HG03354 (cell line): Measurements from ENCODE around the gene EPM2AIP1.
"Not testable (repeated sequence)": the region's sequence is repeated elsewhere in the genome, so short reads cannot be mapped to it uniquely, and the experiment has no call there.

Experiments used
- ATAC-seq: cut with Tn5 transposase; IDR thresholded peaks from one replicate; pipeline ENCODE4 v1.9.1; 2021; ENCODE audit warnings: mild to moderate bottlenecking; ENCODE audit not compliant: unreplicated experiment, poor library complexity, severe bottlenecking

EPM2AIP1 gene

GRCh38 chr3:36993326-36994283 lies 674 bp upstream of the EPM2AIP1 start, which contains the start of gene MLH1:
MLH1 (plus strand) TSS chr3:36993518; CDS start chr3:36993548, 30 bp downstream.
- ATAC-seq, result peak; percentile 92

- no peak for ATAC-seq
Measured at GRCh38 chr3:36991923-36992805, 767 bp downstream of the EPM2AIP1 start.

- ATAC-seq, result no peak
Measured at GRCh38 chr3:36991147-36991546, 1.8 kb downstream of the EPM2AIP1 start.

GRCh38 chr3:36989568-36989967 lies 3.4 kb downstream of the EPM2AIP1 start:
- ATAC-seq, result no peak

GRCh38 chr3:36989005-36989404 lies 3.9 kb downstream of the EPM2AIP1 start:
- no peak for ATAC-seq

- no peak for ATAC-seq
Measured at GRCh38 chr3:36988356-36988755, 4.6 kb downstream of the EPM2AIP1 start.

GRCh38 chr3:36981006-36981405 lies 11.9 kb downstream of the EPM2AIP1 start:
- no peak for ATAC-seq

- no peak for ATAC-seq
Measured at GRCh38 chr3:36973139-36973538, 19.8 kb downstream of the EPM2AIP1 start.

GRCh38 chr3:36972163-36972562 lies 20.8 kb downstream of the EPM2AIP1 start:
- no peak for ATAC-seq

GRCh38 chr3:36969540-36970432 lies 23.1 kb downstream of the EPM2AIP1 start:
- ATAC-seq, result peak; percentile 100

- ATAC-seq, result no peak
Measured at GRCh38 chr3:36969085-36969484, 23.8 kb downstream of the EPM2AIP1 start.

- no peak for ATAC-seq
Measured at GRCh38 chr3:36965440-36965839, 27.5 kb downstream of the EPM2AIP1 start.

GRCh38 chr3:36964817-36965216 lies 28.1 kb downstream of the EPM2AIP1 start:
- peak; percentile 63 for ATAC-seq

- no peak for ATAC-seq
Measured at GRCh38 chr3:36964331-36964730, 28.6 kb downstream of the EPM2AIP1 start.

- not testable (repeated sequence) for ATAC-seq
Measured at GRCh38 chr3:36963008-36963407, 29.9 kb downstream of the EPM2AIP1 start.

GRCh38 chr3:36960502-36960901 lies 32.4 kb downstream of the EPM2AIP1 start:
- ATAC-seq, result no peak

GRCh38 chr3:36959821-36960220 lies 33.1 kb downstream of the EPM2AIP1 start:
- no peak for ATAC-seq

GRCh38 chr3:36957862-36958686 lies 34.9 kb downstream of the EPM2AIP1 start:
- no peak for ATAC-seq

- no peak for ATAC-seq
Measured at GRCh38 chr3:36957063-36957462, 35.9 kb downstream of the EPM2AIP1 start.
